Body of pancreas (tissue), 4 donors: Measurements from ENCODE around the gene RIT2. TPM values are rescaled to one million over a fixed set of nuclear protein-coding genes. Genes with fewer than 3 reads are reported as not detected.
"Not testable (repeated sequence)": the region's sequence is repeated elsewhere in the genome, so short reads cannot be mapped to it uniquely, and the experiment has no call there.

ENCODE experiments used
- ATAC-seq: fragments of 150-250 bp; one replicate; pipeline ENCODE4 v1.9.1; 2016
- DNase-seq, 4 donors: peaks; one replicate each; pipeline ENCODE4 v3.0.0-alpha.2; 2019
- H3K27ac ChIP-seq, 4 donors: fragments of 200-600 bp; sonication (generic); 1 replicate in 3 of 4; 2 replicates in 1 of 4; pipeline versions ENCODE4 v1.5.1 to v1.6.1; 2016 to 2019; ENCODE audit warnings: mild to moderate bottlenecking in 1 of 4, mixed read lengths in 1 of 4, moderate library complexity in 1 of 4
- H3K27me3 ChIP-seq, 2 donors: fragments of 200-600 bp; sonication (generic); one replicate each; pipeline ENCODE4 v1.6.0; 2016; ENCODE audit warnings: mild to moderate bottlenecking in 1 of 2
- H3K36me3 ChIP-seq, 2 donors: fragments of 200-600 bp; sonication (generic); replicated peaks in 1 of 2; 2 replicates each; pipeline ENCODE4 v1.5.1; 2016; ENCODE audit warnings: low read depth in 2 of 2; ENCODE audit not compliant: insufficient read depth in 1 of 2
- H3K4me1 ChIP-seq: fragments of 200-600 bp; sonication (generic); one replicate; pipeline ENCODE4 v1.6.0; 2016
- H3K4me3 ChIP-seq, 2 donors: fragments of 200-600 bp; sonication (generic); 1 replicate in 1 of 2; 2 replicates in 1 of 2; pipeline ENCODE4 v1.5.1; 2016 to 2019
- H3K9me3 ChIP-seq, 3 donors: fragments of 200-600 bp; sonication (generic); 1 replicate in 2 of 3; 2 replicates in 1 of 3; pipeline ENCODE4 v1.5.1; 2016
- CTCF ChIP-seq, 7 experiments: fragments of 450-650 bp in 4 of 7; fragments of 200-600 bp in 3 of 7; sonication (generic) in 3 of 7; IDR thresholded peaks; one replicate each; pipeline ENCODE4 v1.5.1; 2016 to 2019; ENCODE audit warnings: antibody characterized with exemption in 7 of 7
- POLR2A ChIP-seq, 3 donors: fragments of 450-650 bp; IDR thresholded peaks; one replicate each; pipeline ENCODE4 v1.6.1; 2016; ENCODE audit warnings: antibody characterized with exemption in 3 of 3, mild to moderate bottlenecking in 2 of 3
- WGBS, 2 donors: methylation state at CpG; one replicate each; pipeline ENCODE4 v1.1.5; 2017; 5-methylcytosine and 5-hydroxymethylcytosine counted together
- intact Hi-C: fragments of 100-400 bp; cut with DNase I; formaldehyde crosslinking; loops from one replicate; pipeline ENCODE4 v1.15.1; 2023
- total RNA-seq, 2 donors: library from RNA; depleted of rRNA; stranded (reverse); fragments of >200 nt; gene quantifications; one replicate each; pipeline ENCODE4 v1.1.0, GENCODE V29; 2016

The RIT2 gene
- total RNA-seq, 2 donors from 2014 or later: not detected

GRCh38 chr18:42743373-42744138, 371.9 kb downstream of the RIT2 start:
- ATAC-seq (no peak), DNase-seq (no peak)
- Histone ChIP-seq H3K36me3 (no peaks in the 10 kb centered on the region), H3K4me1 (no peaks in the 10 kb centered on the region), H3K9me3 (no peaks in the 10 kb centered on the region), H3K4me3 (no peak overlapping the region), H3K27ac (no peak overlapping the region), H3K27me3 (no peaks in the 10 kb centered on the region)
- intact Hi-C loops: no loop called here
- no peak for TF ChIP-seq POLR2A (IDR thresholded peaks at IDR 0.05)
- TF ChIP-seq CTCF (IDR thresholded peaks at IDR 0.05): no peak
- WGBS, 2 donors: 47 to 59% methylated on average over 7 of the region's 7 CpGs

- DNase-seq: no peak
- Histone ChIP-seq H3K27ac (no peak overlapping the region), H3K9me3 (no peaks in the 10 kb centered on the region), H3K4me3 (no peak overlapping the region), H3K4me1 (no peaks in the 10 kb centered on the region), H3K27me3 (no peaks in the 10 kb centered on the region), H3K36me3 (no peaks in the 10 kb centered on the region)
- ATAC-seq: no peak
- no peak for TF ChIP-seq CTCF (IDR thresholded peaks at IDR 0.05)
- no peak for TF ChIP-seq POLR2A (IDR thresholded peaks at IDR 0.05)
- intact Hi-C loops: no loop called here
These were observed 372.5 kb downstream of the RIT2 start for GRCh38 chr18:42742969-42743368.

GRCh38 chr18:42742474-42742873, 373.0 kb downstream of the RIT2 start:
- H3K27me3 ChIP-seq: no peaks in the 10 kb centered on the region
- no peak for ATAC-seq
- H3K36me3 ChIP-seq: no peaks in the 10 kb centered on the region
- intact Hi-C loops: no loop called here
- no peak for DNase-seq
- no peaks in the 10 kb centered on the region for H3K4me1 ChIP-seq
- no peaks in the 10 kb centered on the region for H3K9me3 ChIP-seq
- TF ChIP-seq POLR2A (IDR thresholded peaks at IDR 0.05) (no peak), CTCF (IDR thresholded peaks at IDR 0.05) (no peak)
- H3K4me3 ChIP-seq: no peak overlapping the region
- H3K27ac ChIP-seq: no peak overlapping the region

- H3K36me3 ChIP-seq, intact Hi-C loops, H3K27ac ChIP-seq, H3K4me1 ChIP-seq, DNase-seq, H3K9me3 ChIP-seq, ATAC-seq, H3K4me3 ChIP-seq, H3K27me3 ChIP-seq: not testable (repeated sequence)
- 61 to 68% methylated on average over 12 of the region's 12 CpGs for WGBS, 2 donors
These were observed 373.6 kb downstream of the RIT2 start for GRCh38 chr18:42741805-42742347.

GRCh38 chr18:42741299-42741698, 374.2 kb downstream of the RIT2 start:
- DNase-seq, intact Hi-C loops, ATAC-seq, H3K9me3 ChIP-seq, H3K27me3 ChIP-seq, H3K27ac ChIP-seq, H3K4me3 ChIP-seq, H3K36me3 ChIP-seq, H3K4me1 ChIP-seq: not testable (repeated sequence)
- WGBS, 2 donors: 44 to 46% methylated on average over 2 of the region's 2 CpGs

GRCh38 chr18:42736074-42736473, 379.4 kb downstream of the RIT2 start:
- Histone ChIP-seq H3K4me3 (no peak overlapping the region), H3K36me3 (no peaks in the 10 kb centered on the region), H3K27me3 (no peaks in the 10 kb centered on the region), H3K9me3 (no peaks in the 10 kb centered on the region), H3K4me1 (no peaks in the 10 kb centered on the region), H3K27ac (no peak overlapping the region)
- WGBS, 2 donors: 37 to 42% methylated on average over 1 of the region's 1 CpG
- intact Hi-C loops: no loop called here
- ATAC-seq: no peak
- no peak for DNase-seq
- TF ChIP-seq POLR2A (IDR thresholded peaks at IDR 0.05) (no peak), CTCF (IDR thresholded peaks at IDR 0.05) (no peak)
